ENCODE measurements around the gene RPTOR.

The RPTOR gene

DNA sequence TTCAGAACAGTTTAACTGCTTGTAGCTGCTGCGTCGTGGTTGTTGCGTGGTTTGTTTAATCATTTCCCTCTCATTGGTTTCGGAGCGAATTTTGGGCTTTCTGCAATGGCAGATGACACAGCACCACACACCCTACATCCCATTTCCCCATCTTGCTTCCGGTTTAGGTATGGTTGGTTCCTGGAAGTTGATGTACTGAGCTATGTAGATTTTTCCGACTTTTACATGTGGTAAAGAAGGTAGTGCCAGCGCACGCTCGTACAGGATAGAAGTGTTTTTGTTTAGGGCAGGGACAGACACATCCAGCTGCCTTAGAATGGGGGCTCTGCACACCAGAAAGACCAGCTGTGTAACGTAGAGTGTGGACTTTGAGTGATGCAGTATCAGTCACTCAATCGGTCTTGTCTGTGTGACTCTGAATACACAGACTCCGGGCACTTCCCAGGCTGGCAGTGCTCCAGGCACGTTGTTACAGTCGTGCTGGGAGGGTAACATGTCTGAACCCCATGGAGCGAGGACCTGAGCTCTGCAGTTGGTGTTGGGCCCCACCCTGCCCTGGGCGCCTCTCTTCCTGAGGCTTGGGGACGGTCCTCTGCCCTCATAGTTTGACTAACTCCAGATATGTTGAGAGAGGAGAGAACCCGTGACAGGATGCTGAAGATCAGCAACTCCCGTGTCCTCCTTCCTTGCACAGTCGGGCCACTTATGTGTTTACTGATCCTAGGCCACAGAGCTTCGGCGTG, 275.0 kb downstream of the RPTOR start:
- no peak for DNase-seq (ENCODE audit: low read depth, low spot score)
- H3K27ac ChIP-seq, result no peak overlapping the region

DNA sequence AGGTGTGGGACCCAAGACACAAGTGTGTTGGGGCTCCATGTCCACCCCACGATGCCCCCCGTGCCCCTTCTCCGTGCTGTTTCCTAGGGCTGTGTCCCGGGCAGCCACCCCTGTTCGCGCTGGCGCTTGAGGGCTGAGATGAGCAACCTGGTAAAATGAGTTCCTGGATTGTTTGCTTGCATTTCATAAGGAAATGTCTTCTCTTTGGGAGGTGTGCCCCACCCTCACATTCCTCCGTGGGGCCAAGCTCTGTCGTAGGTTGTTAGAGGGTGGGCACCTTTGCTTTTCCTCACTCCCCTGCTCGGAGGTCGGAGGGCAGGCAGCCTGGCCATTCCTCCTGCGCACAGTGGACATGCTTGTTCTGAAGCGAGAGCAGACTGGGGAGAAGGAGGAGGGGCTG, 275.7 kb downstream of the RPTOR start:
- no peak for DNase-seq (ENCODE audit: low read depth, low spot score)
- no peak overlapping the region for H3K27ac ChIP-seq

DNA sequence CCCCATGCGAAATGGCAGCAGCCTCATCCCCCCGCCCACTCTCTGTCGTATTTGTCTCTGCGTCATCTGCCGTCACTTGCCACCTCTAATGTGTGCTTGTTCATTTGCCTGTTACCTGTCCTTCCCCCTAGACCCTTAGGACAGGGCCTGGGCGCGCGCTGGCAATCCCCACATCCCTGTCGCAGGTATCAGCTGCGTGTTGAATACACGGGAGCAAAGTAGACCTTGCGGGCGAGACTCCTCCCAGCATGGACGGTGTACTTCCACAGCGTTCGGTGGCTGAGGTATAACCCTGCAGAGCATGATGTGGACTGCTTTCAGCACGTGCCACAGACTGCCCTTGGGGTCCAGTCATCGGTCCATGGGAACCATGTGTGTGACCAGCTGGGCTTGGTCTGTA, 276.9 kb downstream of the RPTOR start:
- DNase-seq (ENCODE audit: low read depth, low spot score), result no peak
- H3K27ac ChIP-seq, result no peak overlapping the region

DNA sequence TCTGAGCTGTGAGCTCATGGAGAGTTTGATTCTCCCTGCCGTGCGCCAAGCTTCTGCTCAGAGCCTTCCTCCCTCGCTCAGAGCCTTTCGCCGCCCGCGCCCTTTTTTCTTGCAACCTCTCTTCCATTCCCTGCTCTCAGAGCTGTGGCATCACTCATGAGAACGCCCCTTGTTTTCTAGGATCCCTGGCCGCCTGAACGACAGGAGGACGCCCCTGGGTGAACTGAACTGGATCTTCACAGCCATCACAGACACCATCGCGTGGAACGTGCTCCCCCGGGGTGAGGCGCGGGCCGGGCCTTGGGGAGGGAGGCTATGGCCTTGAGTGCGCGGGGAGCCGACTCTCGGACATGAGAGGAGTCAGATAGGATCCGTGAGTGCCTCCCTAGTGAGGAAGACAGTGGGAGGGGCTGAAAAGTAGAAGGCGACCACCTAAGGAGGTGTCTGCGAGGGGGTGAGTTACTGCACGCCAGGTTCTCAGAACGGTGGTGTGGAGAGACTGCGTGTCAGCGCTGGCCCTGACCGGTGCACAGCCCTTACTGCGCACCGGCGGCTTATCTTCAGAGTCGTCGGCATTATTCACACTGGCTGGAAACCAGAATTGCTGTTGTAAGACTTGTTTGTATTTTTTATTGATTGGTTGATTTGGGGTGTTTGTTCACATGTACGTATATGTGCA, 277.5 kb downstream of the RPTOR start:
- DNase-seq (ENCODE audit: low read depth, low spot score), result no peak
- H3K27ac ChIP-seq, result no peak overlapping the region

DNA sequence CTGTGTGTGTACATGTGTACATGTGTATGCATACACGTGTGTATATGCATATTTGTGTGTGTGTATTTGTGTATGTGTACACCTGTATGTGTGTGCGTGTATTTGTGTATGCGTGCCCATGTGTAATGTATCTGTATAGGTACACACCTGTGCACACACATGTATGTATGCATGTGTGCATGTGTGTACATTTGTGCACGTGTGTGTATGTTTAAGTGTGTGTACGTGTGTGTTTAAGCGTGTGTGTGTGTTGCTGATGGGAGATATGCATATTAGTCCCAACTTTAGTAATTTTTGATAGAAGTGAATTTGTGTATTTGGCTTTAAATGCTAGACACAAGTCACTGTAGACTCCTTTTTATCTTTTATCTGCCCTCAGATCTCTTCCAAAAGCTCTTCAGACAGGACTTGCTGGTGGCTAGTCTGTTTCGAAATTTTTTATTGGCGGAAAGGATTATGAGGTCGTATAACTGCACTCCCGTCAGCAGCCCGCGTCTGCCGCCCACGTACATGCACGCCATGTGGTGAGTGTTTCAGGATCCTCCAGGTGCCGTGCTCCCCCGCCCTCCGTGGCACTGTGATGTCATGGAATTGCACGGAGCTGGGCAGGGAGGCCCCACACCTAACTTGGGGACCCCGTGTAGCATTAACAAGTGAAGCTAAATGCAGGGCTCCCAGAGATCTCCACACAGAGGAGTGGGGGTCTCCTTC, 278.2 kb downstream of the RPTOR start:
- no peak for DNase-seq (ENCODE audit: low read depth, low spot score)
- no peak overlapping the region for H3K27ac ChIP-seq

DNA sequence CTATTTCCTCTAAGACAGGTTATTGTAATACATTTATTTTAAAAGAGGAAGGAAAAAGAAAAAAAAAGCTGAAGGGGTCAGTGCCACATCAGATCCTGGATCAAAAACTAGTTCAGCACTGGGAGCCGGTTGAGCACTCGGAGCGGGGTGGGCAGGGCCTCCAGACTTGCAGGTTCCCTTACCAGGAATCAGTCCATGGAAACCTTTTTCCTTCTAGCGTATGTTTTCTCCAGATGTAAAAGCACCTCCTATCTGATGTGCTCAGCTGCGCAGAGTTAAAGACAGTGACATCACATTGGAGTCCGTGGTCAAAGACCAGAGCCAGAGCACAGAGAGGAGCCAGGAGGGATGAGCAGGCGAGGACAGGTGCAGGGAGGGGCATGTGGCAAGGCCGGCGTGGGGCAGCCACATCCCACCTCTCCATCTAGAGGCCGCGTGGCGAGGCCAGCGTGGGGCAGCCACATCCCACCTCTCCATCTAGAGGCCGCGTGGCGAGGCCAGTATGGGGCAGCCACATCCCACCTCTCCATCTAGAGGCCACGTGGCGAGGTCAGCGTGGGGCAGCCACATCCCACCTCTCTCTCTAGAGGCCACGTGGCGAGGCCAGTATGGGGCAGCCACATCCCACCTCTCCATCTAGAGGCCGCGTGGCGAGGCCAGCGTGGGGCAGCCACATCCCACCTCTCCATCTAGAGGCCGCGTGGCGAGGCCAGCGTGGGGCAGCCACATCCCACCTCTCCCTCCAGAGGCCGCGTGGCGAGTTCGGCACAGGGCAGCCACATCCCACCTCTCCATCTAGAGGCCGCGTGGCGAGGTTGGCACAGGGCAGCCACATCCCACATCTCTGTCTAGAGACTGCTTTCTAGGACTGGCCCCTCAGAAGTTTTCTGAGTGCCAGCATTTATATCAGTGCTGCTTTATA, 280.2 kb downstream of the RPTOR start:
- no peak overlapping the region for H3K27ac ChIP-seq
- no peak for DNase-seq (ENCODE audit: low read depth, low spot score)

DNA sequence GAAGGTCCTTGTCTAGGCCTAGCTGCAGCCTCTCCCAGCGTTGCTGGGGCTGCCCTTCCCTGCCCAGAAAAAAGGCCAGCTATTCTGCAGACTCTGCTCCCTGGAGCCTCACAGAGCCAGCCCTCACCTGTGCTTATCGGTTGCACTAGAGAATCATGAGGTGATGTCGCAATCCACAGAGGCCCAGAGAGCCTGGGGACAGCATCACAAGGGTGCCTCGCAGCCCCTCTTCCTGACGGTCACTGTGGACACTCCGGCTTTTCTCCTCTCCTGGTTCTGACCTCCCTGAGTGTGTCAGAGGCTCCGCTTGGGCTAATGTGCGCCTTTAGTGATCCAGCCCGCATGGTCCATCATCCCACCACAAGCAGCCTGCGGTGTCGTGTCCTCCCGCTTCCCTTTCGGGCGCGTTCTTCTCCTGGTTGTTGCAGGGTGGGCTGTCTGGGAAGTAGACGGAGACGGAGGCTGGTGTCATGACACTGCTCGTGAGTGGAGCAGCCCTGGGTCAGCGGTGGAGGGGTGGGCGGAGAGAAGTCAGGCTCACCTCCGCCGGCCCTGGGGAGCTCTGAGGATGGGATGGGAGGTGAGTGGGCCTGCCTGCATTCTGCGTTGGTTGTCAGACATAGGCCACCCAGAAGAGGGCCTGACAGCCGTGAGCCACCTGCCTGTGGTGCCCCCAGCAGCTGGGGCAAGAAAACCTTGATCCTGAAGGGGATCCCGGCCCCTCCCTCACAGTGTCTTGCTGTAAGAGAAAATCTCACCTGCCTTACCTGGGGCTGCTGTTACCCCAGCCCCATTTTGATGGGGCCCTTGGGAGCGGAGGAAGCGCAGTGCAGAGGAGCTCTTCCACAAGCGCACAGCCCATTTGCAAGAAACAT, 281.1 kb downstream of the RPTOR start:
- no peak overlapping the region for H3K27ac ChIP-seq
- DNase-seq (ENCODE audit: low read depth, low spot score), result no peak

DNA sequence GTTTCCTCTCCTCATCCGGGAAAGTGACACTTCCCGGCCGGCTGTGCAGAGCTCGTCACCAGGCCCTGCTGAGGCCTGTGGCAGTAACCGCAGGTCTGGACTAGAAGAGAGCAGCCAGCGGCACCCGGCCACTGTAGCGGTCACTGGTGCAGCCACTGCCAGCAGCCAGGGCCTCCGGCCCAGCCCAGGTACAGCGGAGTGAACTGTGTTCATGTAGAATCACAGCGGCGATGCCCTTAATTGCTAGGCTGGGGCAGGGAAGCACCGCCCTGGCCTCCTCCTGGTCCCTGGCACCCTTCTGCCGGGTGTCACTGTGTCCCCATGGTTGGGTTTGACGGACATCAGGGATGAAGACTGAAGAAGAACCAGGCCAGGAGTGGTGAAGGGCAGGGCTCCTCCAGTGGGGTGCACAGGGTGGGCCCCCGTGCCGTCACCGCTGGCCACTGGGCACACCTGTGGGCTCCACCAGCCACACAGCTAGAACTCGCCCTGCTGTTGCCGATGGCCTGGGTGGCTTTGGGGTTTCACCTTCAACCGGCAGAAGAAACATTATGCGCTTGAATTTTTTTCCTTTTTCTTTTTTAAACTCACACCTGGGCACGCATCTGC, 281.8 kb downstream of the RPTOR start:
- H3K27ac ChIP-seq, result peak overlapping the region; percentile 40

DNA sequence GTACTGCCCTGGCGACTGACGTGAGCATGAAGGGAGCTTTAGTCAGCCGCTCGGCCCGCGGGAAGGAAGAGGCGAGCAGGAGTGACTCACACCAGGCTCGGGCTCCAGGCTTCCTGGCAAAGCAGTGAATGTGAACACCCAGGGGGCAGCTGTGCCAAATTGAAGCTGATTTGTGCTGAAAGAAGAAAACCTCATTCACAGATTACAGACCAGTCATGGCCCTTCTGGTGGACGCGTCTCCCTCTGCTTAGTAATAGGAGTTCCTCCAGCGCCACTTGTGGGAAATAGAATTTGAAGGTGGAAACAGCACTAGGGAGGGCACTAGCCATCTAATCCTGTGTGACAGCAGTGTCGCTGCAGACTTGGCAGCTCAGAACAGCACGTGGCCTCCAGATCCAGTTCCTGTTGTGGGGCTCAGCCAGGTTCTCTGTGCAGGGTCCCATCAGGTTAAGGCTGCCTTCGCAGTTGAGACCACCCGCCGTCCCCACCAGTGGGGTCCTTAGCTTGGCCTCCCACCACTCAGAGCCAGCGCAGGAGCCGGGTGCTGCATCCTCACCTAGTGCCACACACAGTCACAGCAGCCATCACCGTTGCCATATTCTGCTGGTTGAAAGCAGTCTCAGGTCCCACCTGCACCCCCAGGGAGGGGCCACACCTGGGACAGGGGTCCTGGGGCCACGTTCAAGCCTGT, 282.5 kb downstream of the RPTOR start:
- peak overlapping the region; percentile 40 for H3K27ac ChIP-seq
- DNase-seq (ENCODE audit: low read depth, low spot score), result peak; percentile 51

More for the DNA sequence above, 281.8 kb downstream of the RPTOR start:
- DNase-seq (ENCODE audit: low read depth, low spot score), result no peak

DNA sequence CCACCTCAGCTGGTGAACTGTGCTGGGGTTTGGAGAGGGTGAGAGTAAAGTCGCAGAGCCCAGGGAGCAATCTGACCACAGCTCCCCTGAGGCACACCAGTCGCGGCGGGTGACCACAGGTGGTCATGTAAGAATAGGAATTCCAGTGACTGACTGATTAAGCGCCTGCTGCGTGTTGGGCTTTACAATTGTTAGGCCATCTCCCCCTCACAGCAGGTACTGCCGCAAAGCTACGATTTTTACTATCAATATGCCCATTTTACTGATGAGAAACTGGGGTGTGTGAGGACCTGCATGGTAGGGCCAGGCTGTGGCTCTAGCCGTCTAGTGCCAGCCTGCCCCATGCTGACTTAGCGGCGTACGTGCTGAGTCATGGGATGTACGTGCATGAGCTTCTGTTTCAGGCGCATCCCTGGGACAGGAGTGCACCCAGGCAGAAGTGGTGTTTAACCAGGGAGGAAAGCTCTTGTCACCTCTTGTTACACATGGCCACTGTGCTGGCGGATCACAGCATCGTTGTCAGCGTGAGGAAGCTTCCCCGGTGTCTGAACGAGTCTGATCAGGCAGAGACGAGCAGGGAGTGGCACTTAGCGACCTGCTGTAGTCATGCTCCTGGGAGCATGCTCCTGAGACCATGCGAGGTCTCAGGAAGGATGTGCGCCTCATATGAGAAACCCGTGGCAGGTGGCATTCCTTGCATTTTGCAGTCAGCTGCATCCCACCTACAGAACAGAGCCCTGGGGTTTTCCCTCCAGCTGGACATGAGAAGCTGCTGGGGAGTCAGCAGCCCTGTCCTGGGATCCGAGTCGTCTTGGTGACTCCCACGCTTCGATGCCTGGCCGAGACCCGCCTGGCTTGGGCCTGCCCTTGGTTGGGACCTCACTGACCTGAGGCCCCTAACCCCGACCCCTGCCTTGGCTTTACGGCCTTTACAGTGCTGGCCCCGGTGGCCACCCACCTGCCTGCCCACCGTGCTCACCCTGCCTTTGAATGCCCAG, 283.3 kb downstream of the RPTOR start:
- no peak for DNase-seq (ENCODE audit: low read depth, low spot score)

DNA sequence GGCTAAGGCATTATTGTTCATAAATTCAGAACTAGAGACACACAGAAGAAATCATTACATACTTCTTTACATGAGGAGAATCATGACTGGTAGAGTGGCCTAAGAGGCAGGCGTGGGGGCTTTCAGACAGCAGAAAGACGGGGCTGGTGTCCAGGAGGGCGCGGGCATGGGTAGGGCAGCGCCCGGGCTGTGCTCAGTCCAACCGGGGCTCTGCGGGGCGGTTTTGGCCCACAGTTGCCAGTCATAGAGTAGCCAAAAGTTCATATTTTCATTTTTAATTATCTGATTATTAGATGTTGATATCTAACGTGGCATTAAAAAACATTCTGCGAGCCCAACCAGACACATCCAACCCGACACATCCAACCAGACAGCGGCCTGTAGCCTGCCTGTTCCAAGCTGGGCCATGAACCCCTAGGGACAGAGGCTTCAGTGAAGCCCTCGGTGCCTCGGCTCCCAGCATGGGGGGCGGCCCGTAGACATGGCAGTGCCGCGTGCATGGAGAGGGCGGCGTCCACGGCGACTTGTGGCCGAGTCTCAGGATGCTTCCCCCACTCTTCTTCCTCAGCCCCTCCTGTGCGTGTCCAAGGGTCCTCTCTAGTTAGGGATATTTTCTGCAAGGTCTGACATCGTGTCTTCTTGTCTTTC, 284.7 kb downstream of the RPTOR start:
- no peak overlapping the region for H3K27ac ChIP-seq
- DNase-seq (ENCODE audit: low read depth, low spot score), result no peak

More for the DNA sequence above, 283.3 kb downstream of the RPTOR start:
- H3K27ac ChIP-seq, result peak overlapping the region; percentile 40

DNA sequence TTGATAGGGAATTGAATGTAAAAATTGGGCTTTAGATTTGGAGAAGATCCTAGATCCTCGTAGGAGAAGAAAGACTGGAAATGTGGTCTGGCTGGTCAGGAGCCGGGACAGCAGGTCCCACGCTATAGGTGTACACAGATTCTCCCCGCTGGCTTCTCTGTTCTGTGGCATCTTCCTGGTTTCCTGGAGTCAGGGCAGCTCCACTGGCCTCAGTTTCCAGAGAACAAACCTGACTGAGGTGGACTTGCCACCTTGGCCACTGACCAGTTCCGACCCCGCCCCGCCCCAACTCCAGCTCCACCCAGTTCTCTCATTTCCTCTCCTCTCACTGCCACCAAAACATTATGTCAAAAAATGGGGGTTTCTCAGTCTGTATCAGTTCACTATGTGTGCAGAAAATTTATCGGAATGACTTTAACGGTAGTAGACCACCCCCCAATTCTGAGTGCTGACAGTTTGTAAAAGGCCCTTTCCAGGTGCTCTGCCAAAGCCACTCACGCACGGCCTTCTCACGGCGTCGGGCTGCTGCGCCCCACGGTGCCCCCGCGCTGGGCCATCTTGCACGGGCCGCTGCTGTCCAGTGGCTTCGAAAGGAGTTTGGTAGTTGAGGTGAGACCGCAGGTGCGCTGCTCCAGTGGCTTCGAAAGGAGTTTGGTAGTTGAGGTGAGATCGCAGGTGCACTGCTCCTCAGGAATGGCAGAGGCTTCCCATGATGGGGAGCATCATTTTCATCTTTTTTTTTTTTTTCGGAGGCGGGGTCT, 285.6 kb downstream of the RPTOR start:
- H3K27ac ChIP-seq, result no peak overlapping the region
- no peak for DNase-seq (ENCODE audit: low read depth, low spot score)

DNA sequence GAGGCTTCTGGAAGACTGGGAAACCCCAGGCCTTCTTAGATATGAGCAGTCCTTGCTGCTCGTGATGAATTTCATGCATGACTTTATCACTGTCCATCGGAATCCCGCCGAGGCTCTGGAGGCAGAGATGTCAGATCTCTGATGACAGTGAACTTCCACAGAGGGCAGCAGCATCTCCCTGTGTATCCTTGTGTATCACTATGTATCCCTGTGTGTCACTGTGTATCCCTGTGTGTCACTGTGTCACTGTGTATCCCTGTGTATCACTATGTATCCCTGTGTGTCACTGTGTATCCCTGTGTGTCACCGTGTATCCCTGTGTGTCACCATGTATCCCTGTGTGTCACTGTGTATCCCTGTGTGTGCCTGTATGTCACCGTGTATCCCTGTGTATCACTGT, 286.9 kb downstream of the RPTOR start:
- H3K27ac ChIP-seq, result no peak overlapping the region
- no peak for DNase-seq (ENCODE audit: low read depth, low spot score)

DNA sequence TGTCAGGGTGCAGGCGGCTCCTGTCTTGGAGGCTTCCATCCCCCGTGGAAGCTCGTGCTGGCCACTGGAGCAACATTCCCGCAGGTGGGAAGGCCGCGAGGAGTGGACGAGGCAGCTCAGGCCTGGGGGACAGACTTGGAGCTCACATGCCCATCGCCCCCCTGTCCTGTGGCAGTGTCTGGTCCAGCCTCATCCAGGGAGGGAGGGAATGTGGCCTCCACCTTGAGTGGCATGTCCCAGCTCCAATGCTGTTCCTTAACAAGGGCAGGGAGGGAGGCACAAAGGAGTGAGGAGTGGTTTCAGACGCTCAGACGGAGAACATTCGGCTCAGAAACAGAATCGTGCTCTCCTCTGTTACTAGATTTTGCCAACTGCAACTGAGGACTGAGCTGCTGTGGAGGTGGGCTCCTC, 287.6 kb downstream of the RPTOR start:
- peak overlapping the region; percentile 64 for H3K27ac ChIP-seq
- no peak for DNase-seq (ENCODE audit: low read depth, low spot score)

DNA sequence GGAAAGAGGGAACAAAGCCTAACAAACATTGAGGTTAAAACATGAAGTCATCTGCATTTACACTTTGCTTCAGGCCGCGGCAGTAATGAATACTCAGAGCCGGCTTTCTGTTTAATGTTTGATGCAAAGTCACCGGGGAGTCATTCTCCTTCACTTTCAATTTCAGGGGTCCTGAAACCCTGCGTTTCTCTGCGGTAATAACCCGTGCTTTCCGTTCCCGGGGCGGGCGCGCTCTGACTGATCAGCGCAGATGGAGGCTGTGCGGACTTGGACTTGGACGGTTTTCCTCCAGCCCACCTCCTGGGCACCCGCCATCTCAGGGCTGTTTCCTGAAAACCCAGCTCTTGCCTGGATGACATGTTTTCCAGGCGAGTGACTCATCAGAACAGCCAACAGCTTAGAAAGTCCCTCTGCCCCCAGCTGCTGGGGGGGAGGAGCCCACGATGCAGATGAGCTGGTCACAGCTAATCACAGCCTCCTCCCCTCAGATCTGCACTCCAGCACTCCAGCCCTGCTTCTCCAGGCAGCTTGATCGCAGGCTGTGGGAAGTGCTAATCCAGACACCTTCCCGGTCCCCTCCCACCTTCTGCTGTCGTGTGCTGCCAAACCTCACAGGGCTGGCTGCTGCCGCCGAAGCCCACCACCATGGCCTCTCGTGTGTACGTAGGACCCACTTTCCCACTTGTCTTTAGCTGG, 288.4 kb downstream of the RPTOR start:
- H3K27ac ChIP-seq, result peak overlapping the region; percentile 64
- DNase-seq (ENCODE audit: low read depth, low spot score), result peak; percentile 74
